GM12891 (cell line): ENCODE data around the gene MFAP1.
A peak's percentile ranks its signal among the peaks of the same experiment; 100 is the strongest.

Experiments used
- DNase-seq: peaks from one replicate; pipeline ENCODE4 v3.0.0; 2011; ENCODE audit warnings: low spot score; ENCODE audit not compliant: insufficient read length
- FAIRE-seq: peaks from 2 replicates; lab custom pipeline; 2011; peaks lifted over from hg19 to GRCh38; lab: Jason Lieb, UNC
- PAX5 ChIP-seq: IDR thresholded peaks from 2 replicates; pipeline ENCODE4 v1.6.1; 2011; ENCODE audit warnings: low read length, moderate library complexity, mild to moderate bottlenecking; ENCODE audit not compliant: insufficient read depth, severe bottlenecking
- POLR2A ChIP-seq: IDR thresholded peaks from 2 replicates; pipeline ENCODE4 v1.6.1; 2011; ENCODE audit warnings: low read depth, low read length, control low read depth
- POLR2AphosphoS5 ChIP-seq: IDR thresholded peaks from 2 replicates; pipeline ENCODE4 v1.6.1; 2011; ENCODE audit warnings: low read depth, low read length, control low read depth
- POU2F2 ChIP-seq: IDR thresholded peaks from 2 replicates; pipeline ENCODE4 v1.6.1; 2011; ENCODE audit warnings: low read depth, mild to moderate bottlenecking, control low read depth, low read length, moderate library complexity
- SPI1 ChIP-seq: IDR thresholded peaks from 2 replicates; pipeline ENCODE4 v1.6.1; 2011; ENCODE audit warnings: low read depth, low read length, control low read depth
- TAF1 ChIP-seq: IDR thresholded peaks from 2 replicates; pipeline ENCODE4 v1.6.1; 2011; ENCODE audit warnings: low read depth, low read length, control low read depth

MFAP1 gene

GRCh38 chr15:43795197-43795596 is 29.3 kb downstream of the MFAP1 start:
- FAIRE-seq (no peak), DNase-seq (no peak)
- peak; percentile 53; the same call in 1 of the 2 replicates for TF ChIP-seq POLR2AphosphoS5
- TF ChIP-seq TAF1 = no peak

DNA sequence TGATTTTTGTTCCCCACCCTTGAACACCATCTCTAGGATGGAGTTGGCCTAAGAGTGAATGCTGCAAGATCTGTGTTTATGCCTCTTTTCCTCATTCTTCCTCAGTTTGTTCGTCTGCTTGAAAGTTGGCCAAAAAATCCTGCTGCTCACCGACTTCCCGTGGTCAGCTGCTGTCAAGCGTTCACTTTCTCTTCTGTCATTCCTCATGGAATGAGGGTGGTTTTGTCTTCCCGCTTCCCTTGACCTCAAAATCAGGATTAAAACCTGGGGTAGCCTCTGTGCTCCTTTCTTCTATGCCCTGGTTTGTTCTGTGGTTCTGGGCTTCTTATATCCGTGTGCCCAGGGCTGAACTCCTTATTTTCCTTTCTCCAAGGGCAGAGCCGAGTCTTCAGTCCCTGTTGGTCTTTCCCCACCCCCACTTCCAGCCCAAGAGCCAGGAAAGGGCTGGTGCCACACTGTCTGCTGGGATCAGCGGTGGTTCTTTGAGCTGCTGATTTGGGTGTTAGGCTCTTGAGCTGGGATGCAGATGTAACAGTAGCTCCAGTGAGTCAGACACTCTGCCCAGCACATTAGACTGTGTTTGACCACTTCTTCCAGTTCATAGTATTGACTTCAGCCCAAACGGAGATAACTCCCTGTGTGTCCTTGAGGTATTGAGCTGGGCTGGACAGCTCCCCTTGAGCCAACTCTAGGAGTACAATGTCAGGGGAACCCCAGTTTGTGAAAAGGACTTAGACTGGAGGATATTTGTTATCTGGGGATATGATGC is 30.0 kb downstream of the MFAP1 start:
- TF ChIP-seq POLR2A (peak; percentile 19; the same call in 1 of the 2 replicates), POLR2AphosphoS5 (no peak), TAF1 (no peak), PAX5 (no peak)
- no peak for DNase-seq
- no peak for FAIRE-seq

DNA sequence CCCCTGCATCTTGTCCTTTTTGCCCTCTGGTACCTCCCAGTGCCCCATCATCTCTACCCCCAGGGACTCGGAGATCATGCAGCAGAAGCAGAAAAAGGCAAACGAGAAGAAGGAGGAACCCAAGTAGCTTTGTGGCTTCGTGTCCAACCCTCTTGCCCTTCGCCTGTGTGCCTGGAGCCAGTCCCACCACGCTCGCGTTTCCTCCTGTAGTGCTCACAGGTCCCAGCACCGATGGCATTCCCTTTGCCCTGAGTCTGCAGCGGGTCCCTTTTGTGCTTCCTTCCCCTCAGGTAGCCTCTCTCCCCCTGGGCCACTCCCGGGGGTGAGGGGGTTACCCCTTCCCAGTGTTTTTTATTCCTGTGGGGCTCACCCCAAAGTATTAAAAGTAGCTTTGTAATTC is 30.8 kb downstream of the MFAP1 start:
- TF ChIP-seq PAX5 (no peak), POLR2A (no peak)
- no peak for DNase-seq
- no peak for FAIRE-seq

DNA sequence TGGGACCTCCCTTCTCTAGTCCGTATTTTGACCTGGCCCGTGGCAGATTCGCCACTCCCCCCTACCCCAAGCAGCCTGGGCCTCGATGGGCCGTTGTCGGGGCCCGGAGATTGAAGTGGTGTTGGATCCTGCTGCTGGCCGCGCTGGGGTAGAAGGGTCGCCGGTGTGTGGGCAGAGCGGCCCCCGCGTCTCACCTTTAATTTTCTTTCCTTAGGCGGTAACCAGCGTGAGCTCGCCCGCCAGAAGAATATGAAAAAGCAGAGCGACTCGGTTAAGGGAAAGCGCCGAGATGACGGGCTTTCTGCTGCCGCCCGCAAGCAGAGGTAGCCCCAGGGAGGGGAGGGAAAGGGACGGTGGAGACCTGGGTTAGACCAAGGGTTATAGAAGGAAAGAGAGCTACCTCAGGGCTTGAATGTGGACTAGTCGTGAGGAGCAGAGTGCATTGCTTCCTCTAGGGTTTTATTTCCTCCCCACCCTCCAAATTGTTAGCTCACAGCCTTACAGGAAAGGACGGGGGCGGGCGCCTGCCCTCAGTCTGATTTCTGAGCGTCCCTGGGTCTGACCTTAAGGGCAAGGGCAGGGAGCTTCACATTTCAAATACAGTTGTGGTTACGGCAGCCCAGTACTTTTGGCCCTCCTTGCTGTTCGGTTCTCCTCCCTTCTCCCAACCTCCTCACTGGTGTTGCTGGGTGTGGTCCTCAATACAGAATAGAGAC is 31.6 kb downstream of the MFAP1 start:
- DNase-seq (no peak), FAIRE-seq (no peak)
- no peak for TF ChIP-seq SPI1
- TF ChIP-seq POU2F2 = no peak
- no peak; the same call in 1 of the 2 replicates for TF ChIP-seq POLR2AphosphoS5
- TF ChIP-seq PAX5 = no peak
- TF ChIP-seq POLR2A = peak; percentile 41; the same call in 1 of the 2 replicates
- no peak; the same call in 1 of the 2 replicates for TF ChIP-seq TAF1

- peak; percentile 93 for DNase-seq
- FAIRE-seq = peak; percentile 97
- TF ChIP-seq PAX5 (no peak), TAF1 (peak; percentile 86), POU2F2 (0 out of 2 replicates have a peak, but pooled peaks have one; percentile 53), POLR2AphosphoS5 (peak; percentile 98), POLR2A (peak; percentile 97)
Measured at GRCh38 chr15:43791993-43792760, 32.3 kb downstream of the MFAP1 start, which contains the start of gene SERF2. Gene SERF2 (plus strand): TSS chr15:43792320. CDS start chr15:43792377, 57 bp downstream.

- TF ChIP-seq POLR2AphosphoS5 = no peak
- peak; percentile 50 for FAIRE-seq
- no peak for DNase-seq
Measured at GRCh38 chr15:43789409-43789808, 35.1 kb downstream of the MFAP1 start.

- FAIRE-seq (no peak), DNase-seq (no peak)
- TF ChIP-seq PAX5 (no peak), SPI1 (no peak), POLR2AphosphoS5 (no peak), TAF1 (no peak), POLR2A (no peak), POU2F2 (no peak)
Measured at GRCh38 chr15:43779016-43779415, 45.5 kb downstream of the MFAP1 start.

DNA sequence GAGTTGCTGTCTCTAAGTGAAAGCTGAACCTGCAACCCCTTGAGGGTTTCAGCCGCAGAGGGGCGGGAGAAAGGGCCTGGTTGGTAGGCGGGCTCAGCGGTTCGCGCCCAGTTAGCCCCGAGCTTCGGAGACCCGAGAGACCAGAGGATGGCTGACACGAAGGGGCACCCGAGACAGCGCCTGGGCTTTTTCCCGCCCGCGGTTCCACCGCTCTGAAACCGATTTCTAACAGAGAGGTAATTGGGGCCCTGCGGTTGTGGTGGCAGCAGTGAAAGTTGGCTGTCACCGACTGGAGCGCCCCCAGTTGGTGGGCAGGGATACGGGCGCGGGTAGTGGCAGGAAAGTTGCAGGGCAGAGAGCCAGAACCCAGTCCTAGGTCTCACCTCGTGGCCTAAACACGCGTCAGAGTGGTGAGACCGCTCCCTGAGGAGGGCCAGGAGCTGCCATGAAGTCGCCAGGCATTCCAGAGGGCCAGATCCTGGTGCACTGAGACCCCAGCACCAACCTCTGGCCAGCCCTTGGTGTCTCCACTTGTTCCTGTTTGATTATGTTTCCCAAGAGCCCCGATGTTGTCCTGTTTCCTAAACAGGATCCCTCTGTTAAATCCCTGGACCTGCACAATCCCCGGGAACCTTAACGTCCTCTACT is 47.1 kb downstream of the MFAP1 start:
- DNase-seq (peak; percentile 61), FAIRE-seq (peak; percentile 90)
- TF ChIP-seq POLR2A (no peak), POU2F2 (peak; percentile 44), SPI1 (no peak)

DNA sequence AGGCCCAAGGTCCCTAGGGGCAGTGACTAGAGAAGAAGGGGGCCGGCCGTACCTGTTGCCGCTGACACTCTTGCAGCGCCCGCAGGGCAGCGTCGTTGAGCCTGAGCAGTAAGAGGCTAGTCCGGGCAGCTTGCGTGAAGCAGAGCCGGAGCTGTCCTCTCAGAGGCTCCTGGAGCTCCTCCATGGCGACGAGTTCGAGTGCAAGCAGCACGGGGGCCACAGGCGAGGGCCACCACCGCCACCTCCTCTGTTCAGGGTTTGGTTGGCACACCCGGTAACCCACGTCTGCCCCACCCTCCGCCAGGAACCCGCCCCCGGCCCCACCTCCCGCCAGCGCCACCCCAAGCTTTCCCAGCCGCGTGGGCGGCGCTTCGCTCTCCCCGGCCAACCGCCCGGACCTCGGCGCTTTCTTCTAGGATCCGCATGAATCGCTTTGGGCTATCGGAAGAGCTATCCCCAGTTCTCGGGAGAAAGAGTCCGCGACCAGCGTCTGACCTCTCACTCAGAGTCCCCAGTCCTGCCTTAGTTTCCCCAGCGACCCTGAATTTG is 47.7 kb downstream of the MFAP1 start, which contains the start of gene ELL3:
Gene ELL3 (minus strand): TSS at position 249 of the 549 bp plus-strand sequence. CDS start 65 bp downstream, at position 184.
- FAIRE-seq (no peak), DNase-seq (peak; percentile 43)
- TF ChIP-seq PAX5 = no peak
- TF ChIP-seq POLR2A = no peak; the same call in 1 of the 2 replicates
- TF ChIP-seq POU2F2 = no peak
- 0 out of 2 replicates have a peak, but pooled peaks have one; percentile 16 for TF ChIP-seq TAF1
